ENCODE results near the gene YWHAH.

The YWHAH gene

DNA sequence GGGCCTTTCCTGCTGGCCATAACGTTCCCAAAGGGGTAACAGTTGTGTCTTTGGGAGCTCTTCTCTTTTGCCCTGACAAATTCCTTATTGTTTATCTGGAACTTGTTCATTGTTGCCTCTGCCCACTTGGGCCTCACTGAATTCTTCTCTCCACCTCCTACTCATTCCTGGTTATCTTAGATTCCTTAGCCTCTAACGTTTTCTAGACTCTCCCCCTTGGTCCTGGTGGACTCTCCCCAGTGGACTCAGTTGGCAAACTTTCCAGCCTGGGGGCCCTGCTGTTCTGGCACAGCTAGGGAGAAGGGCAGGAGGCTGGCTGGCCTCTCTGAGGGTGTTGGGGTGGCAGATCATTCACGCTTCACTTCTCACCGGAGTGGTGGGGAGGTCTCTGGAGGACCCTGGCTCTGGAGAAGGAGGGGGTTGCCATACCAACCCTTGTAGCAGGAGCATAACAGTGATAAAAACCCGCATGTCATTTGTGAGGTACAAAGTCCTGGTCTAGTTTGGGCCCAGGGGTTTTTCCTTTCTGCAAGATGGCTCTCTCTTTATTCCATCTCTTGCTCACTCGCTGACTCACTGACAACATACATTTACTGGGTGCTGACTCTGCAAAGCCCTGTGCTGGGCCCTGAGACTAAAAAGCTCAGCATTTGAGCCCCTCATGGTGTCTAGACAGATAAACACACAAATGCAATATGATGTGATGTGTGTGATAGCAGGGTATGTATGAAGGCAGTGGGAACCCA, 39.7 kb downstream of the YWHAH start:
- DNase-seq = no peak

DNA sequence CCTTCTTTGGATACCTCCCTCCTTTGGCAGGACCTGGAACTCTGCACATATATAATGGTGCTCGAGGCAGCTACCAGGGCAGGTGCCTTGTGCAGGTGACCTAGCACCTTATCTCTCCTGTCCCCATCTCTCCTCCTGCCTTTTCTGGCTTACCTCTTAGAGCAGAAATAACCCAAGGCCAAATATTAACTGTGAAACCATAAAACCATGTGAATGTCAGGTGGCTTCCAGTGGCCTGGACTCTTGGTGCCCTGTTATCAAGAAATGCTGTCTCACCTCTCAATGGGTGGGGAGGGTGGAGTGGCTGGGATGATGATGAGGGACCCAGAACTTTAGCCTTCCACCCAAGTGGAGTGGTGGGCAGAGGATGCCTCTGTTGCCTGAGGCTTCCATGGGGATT, 42.9 kb downstream of the YWHAH start:
- no peak for DNase-seq

DNA sequence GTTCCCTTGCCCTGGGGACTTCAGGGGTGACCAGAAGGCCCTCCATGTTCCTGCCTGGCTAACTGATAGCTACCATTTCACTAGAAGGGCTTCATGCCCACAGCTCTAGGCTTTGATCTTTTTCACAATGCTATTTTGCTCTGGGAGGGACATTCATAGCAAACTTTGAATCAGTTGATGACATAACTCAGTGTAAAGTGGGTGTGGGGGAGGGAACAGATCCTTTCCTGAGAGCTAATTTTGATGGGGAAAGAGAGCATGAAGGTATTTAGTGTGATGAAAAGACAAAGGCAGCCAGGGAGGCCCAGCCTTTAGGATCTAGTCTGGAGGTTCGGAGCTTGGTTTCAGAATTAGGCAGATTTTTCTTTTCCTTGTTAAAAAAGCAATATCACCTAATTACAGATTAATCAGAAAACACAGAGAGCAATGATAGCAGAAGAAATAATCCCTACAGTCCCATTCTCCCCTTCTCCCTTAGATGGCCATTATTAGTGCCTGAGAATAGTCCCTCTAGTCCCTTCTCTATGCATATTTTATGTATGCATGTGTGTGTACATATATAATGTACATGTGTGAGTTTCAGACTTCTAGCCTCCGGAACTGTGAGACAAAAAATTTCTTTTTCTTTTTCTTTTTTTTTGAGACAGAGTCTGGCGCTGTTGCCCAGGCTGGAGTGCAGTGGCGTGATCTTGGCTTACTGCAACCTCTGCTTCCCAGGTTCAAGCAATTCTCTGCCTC, 46.9 kb downstream of the YWHAH start:
- no peak for DNase-seq

DNA sequence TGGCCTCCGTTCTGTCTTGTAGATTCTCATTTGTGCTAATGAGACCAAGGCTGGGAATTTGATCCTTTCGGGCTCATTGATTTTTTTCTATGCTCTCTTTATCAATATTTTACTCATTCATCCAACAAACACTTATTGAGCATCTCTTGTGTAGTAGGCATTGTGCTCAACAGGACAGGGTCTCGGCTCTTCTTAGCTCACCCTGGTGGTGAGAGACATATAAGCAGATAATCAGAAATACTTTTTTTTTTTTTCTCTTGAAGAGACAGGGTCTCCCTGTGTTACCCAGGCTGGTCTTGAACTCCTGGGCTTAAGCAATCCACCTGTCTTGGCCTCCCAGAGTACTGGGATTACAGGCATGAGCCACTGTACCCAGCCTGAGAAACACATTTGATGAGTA, 50.7 kb downstream of the YWHAH start:
- no peak for DNase-seq

DNA sequence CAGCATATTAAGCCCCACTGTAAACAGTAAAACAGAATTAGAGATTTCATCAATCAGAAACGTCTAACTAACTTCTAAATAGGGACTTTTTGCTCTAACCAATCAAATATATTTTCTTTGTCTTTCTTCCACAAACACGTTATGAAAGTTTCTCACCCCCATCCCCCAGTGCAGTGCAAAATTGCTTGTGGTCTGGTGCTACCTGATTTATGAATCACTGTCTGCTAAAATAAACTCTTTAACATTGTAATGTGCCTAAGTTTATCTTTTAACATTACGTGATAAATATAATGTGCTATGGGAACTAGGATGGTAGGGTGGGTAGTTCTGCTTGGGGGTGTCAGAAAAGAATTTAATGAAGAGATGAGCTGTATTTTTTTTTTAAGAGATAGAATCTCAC, 51.5 kb downstream of the YWHAH start:
- no peak for DNase-seq

DNA sequence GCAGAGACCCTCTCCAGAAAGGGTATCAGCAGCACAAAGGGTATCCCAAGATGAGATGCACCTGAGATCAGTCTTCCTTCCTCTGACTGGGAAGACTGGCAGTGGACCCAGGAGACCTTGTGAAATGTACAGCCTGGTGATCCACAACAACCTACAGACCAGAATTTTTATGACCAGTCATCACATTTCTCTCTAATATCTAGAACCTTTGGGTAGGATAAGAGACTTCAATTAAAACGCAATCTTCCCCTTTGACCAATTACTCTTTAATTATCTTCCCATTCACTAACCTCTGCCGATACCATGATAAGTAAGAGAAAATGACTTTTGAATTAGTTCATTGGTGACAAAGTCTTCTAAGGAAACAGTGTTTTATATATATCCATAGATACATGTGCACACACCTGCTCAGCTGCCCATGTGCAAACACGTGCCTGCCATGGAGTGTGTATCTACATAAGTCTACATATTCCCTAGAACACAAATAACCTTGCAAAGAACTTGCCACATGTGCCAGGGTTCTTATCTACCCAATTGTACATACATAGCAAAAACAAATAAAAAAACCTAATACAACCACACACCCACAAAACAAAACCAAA, 54.5 kb downstream of the YWHAH start:
- no peak for DNase-seq

DNA sequence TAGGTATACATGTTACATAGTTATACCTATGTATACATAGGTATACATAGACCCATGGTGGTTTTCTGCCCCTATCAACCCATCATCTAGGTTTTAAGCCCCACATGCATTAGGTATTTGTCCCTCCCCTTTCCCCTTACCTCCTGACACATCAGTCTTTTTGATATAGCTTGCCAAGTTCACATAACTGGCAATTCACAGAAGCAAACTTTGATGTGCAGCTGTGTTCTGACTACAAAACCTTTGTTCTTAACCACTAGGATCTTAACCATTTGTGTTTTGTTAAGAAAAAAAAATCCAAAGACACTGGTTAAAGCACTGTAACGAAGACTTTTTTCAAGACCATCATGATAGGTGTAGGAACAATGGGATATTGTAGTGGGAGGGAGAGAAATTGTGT, 55.8 kb downstream of the YWHAH start:
- no peak for DNase-seq

DNA sequence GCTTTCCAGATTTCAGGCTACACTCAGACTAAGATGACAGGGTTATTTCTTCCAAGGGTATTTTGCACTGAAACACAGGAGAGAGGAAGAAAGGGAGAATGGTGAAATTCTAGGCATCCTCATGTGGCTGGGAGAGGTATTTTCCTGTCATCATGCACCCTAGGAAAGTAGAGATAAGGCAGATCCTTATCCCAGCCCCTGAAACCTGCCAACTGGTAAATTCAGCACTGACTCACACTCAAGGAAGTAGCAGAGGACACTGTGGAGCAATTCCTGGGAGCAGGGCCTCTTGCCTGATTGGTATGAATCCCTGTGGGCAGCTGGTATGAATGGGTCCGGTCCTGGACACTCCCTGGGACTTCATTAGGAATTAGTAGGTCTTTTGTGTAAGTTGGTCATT, 61.1 kb downstream of the YWHAH start:
- no peak for DNase-seq

All from NCI-H1105 treated with DMSO at 0.1 percent for 48 hours (cell line).